Sigmoid colon (tissue), 3 donors: ENCODE data around the gene TLE2.

Experiments used
- CTCF ChIP-seq, 4 experiments: fragments of 450-650 bp in 3 of 4; fragments of 200-600 bp in 1 of 4; IDR thresholded peaks; one replicate each; pipeline ENCODE4 v1.5.1; 2016 to 2019; ENCODE audit warnings: antibody characterized with exemption in 4 of 4, mild to moderate bottlenecking in 3 of 4, moderate library complexity in 2 of 4
- POLR2A ChIP-seq, 2 donors: fragments of 450-650 bp; IDR thresholded peaks; one replicate each; pipeline ENCODE4 v1.6.1; 2016; ENCODE audit warnings: antibody characterized with exemption in 2 of 2, mild to moderate bottlenecking in 2 of 2, moderate library complexity in 2 of 2

GRCh38 chr19:3034656-3035541 is 5.8 kb upstream of the TLE2 start:
- TF ChIP-seq CTCF (IDR thresholded peaks at IDR 0.05) (no peak), POLR2A (IDR thresholded peaks at IDR 0.05) (no peak)
